Stimulated activated CD8-positive, alpha-beta memory T cell treated with anti-CD3 and anti-CD28 coated beads, Interleukin-4, amount 100 ng/mL, for 4 hours (primary cell): ENCODE measurements around the gene AGK.

ENCODE experiments used
- DNase-seq, 2 donors: peaks; one replicate each; pipeline ENCODE4 v3.0.0-alpha.2; 2020; ENCODE audit warnings: low read depth in 2 of 2, low spot score in 1 of 2

The AGK gene

DNA sequence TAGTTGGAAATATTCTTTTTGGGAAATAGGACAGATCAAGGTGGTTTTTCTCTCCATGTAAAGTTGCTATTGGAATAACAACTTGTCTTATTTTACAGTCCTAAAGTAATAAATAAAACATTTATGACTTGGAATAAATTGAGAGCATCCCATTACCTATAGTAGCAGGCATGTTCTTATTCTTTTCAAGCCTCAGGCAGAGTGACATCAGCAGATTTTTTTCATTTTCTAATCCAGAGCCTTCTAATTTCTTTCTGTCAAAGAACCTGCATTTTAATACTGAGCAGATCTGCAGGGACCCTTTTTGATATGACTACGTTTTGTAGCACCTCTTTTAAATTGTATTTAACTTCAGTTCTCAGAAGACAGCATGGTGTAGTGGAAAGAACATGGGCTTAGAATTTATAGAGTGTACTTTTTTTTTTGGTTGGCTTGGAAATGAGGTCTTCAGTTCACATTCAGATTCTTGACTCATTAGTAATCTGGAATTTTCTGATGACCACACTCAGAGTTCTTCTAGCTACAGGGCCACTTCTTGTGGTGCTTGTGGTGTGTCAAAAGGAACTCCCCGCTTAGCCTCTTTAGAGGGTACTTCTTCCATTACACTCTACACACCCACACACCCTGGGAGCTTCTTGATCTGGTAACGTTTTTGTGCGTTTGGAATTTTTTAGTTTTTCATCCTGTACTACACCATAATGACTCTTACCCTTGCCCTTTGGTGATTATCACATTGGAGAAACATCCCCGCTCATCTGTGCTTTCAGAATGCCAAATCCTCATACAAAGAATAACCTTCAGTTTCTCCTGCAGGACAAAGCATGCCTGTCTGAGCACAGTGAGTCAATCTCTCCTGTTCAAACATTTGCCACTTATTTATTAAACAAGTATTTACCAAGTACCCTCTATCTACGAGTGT, 34.6 kb downstream of the AGK start:
- DNase-seq: peak in 1 of 2 donors; percentile 12

DNA sequence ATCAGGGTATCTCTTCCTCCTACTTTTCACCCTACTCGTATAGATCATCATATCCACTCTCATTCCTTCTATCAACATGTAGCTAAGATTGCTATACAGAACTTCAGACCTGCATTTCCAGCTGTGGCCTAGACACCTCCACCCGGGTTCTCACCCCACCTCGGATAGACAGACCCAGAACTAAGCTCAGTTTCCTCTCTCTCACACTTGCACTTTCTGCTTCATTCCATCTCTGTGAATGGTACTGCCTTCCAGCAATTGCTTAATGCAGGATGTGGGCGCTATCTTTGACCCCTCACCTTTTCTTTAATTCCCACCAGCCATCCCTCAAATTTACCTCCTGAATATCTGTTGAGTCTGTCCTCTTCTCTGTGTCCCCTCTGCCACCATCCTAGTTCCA, 35.7 kb downstream of the AGK start:
- no peak for DNase-seq

DNA sequence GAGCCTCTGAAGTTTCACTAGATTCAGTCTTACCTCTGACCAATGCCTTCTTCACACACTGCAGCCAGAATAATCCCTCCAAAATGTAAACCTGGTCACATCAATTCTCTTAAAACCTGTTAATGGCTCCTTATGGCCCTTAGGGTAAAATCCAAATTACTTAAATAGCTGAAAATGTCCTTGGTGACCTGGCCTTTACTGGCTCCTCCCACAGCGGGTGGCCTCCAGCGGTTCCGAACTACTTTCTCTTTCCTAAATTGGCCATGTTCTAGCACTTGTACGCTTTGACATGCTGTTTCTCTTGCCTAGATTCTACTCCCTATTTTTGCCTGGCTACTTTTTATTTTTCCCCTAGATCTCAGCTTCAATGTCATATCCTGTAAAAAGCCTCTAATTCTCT, 36.1 kb downstream of the AGK start:
- DNase-seq: no peak

DNA sequence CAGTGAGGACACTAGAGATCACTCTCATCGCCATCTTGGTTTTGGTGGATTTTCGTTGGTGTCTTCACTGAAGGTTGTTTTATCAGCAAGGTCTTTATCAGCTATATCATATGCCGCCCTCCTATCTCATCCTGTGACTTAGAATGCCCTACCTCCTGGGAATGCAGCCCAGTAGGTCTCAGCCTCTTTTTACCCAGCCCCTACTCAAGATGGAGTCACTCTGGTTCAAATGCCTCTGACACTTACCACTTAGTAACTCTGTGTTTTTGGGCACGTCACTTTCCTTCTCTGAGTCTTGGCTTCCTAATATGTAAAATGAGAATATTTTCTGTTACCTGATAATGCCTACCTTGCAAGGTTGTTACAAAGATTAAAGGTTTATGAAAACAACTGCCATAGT, 37.7 kb downstream of the AGK start:
- DNase-seq: no peak

DNA sequence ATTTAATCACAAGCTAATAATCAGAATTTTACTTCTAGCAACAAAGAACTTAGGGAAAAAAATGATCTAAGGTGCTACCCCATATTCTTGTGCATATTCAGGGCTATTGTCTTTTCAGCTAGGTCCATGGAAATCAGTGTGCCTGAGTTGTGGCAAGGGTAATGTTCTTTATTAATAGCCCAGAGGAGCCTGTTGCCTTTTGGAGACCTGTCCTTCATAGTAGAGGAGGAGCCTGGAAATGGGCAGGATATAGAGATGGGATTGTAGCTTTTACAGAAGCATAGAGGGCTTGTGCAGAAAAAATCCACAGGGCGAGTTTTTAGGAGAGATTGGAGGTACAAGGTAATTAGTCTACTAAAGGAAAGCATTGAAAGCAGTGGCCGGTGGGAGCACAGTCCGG, 38.9 kb downstream of the AGK start:
- DNase-seq: no peak

DNA sequence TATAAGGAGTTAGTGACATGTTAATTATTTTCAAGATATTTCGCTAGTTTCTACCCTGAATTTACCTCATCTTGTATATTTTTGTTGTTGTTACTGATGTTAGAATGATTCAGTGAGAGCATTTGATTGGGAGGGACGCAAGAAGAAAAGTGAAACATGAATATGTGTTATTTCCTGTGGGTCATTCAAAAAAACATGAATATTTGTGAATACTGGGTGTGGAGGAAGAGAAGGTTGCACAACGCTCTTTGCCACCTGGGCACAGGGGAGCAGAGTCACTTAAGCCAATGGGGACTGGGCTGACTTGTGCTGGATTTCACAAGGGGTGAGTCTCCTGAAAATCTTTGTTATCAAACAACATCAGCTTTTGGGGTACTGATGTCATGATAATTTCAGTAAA, 39.5 kb downstream of the AGK start:
- no peak for DNase-seq

DNA sequence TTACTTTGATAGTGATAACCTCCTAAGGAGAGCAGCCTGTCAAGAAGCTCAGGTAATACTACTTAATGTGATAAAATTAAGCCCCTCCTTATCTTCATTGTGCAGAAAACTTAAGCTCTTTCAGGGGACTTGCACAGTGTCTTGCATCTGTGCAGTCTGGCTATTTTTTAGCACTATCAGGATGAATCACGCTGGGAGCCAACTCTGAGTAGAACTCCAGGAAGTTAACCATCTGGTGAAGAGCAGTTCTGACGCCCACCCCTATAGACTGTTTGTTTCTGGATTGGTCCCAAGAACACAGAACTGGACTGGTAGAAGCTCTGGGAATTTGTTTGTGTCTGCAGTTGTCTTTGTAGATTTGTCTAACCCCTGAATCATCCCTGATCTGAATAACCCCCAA, 41.9 kb downstream of the AGK start:
- no peak for DNase-seq

DNA sequence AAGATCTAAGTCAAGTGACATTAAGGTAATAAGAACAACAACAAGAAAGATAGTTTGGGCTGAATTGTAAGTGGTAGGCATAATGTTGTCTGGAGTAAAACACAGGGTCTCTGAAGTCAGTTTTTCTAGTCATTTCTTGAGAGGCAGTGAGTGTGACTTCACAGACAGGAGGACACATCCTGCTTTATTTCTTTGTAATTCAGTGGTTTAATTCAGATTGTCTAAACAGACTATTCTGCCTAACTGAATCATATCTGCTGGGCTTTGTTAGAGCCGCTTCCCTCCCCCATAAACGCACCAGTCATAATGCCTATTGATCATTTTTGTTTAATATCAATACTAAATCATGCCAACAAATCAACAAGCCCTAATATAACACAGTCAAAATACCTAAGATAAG, 46.8 kb downstream of the AGK start:
- DNase-seq: no peak

DNA sequence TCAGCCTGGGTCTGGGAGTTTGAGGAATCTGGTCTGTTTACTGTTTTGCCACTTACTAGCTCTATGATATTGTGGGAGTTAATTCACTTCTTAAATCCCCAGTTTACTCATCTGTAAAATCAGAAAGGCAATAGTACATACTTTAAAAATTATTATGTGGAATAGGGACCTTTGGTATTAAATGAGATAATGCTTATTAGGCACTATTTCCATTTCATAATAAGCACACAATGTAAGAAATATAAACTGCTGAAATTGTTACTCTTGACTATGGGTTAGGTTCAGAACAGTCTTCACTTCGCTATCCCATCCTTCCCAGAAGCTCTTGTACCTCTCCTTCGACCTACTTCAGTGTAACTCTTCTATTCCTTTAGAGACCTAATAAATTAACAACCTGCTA, 47.2 kb downstream of the AGK start:
- no peak for DNase-seq

DNA sequence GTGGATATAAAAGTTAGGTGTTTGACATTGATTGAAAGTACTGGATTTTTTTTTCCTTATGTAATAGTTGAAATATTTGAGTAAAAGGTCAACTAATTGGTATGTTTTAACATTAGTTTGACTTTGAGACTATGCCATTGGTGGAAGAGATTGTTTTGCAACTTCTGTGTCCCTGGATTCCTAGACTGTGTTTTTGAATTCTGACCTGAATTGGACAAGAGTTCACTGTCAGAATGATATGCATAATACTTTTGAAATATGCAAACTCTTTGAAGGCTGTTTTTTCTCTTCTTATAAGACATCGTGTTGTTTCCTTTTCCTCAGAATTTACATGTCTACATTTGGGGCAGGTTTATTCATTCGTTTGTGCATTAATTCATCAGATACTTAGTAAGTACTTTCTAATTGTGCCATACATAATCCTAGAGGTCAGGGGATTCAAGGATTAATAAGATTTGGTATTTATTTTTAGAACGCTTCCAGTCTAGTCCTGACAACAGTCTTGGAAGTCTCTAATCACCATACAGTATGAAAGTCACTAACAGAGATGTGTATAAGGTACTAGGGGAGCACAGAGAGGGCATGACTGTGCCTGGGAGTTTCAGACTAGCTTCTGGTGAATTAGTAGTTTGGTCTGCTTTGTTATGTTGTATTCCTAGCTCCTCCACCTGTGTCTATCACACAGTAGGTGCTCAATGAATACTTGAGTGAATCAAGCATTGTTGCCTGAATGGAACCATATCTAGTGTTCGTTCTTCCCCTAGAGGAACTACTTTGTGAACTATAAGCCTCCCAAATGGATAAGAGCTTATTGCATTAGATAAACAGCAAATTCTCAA, 49.2 kb downstream of the AGK start:
- DNase-seq: no peak

DNA sequence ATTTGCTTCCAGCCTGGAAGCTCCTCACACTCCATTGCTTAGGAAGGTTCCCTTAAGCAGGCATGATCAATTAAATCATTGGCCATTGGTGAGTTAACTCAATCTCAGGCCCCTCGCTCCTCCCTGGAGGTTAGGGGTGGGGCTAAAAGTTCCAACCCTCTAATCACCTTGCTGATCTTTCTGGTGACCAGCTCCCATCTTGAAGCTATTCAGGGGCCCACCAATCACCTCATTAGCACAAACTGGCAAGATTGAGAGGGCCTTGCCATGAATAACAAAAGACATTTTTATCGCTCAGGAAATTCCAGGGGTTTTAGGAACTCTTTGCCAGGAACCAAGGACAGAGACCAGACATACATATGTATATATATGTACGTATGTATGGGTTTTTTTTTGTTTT, 58.4 kb downstream of the AGK start:
- no peak for DNase-seq

DNA sequence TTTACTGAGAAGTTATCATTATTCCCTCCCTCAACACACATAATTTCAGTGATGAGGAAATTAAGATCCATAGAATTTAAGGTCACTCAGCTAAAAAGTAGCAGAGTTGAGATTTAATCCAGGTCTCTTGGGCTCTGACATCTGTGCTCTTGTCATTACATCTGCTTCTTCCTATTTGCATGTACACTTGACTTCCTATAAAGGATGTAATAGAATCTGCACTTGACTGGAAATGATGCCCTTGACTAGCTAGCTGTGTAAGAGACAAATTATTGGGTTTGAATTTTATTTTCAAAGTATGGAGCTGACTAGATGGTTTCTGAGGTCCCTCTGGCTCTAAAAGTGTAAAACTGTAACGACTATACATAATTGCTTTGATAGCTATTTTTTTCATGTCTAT, 59.5 kb downstream of the AGK start:
- DNase-seq: no peak

DNA sequence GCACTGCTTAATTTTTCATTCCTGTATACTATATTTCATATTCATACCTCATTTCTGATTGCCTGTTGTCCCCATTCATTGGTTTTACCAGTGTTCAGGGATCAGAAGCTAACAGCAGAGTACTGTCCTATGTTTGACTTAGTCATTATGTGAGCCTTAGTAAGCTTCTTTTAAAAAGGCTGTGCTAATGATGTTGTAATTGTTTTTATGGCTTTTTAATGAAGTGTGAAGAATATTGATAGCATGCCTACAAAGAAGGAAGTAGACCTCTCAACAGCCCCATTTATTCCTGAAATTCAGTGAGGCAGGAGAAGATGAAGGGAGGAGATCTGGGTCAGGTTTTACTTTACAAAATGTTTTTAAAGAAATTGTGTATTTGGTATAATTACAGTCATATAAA, 61.7 kb downstream of the AGK start:
- no peak for DNase-seq

DNA sequence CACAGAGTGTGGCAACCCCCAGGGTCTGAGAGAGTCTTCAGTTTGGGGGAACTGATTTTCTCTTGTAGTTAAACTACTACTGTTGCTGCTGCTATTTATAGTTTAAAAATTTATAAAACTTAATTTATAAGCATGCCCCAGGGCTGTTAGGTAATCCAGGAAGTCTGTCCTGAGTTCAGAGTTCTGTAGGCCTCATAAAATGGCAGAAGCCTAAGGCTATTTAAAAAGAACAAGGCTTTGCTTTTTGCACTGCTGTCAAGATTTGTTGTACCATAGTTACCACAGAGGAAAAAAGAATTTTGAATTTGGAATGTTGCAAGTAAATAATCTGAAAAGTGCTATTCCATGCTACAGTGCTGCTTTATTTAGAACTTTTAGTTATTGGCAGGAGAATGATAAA, 66.1 kb downstream of the AGK start:
- no peak for DNase-seq

DNA sequence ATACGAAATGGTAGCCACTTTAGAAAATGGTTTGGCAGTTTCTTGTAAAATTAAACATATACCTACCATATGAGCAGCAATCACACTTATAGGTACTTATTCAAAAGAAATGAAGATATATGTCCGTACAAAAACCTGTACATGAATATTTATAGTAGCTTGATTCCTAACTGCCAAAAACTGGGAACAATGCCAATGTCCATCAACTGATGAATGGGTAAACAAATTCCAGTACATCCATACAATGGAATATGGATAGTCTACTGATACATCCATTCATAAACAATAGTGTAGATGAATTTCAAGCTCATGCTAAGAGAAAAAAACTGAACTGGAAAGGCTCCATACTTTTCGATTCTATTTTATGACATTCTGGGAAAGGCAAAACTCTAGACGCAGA, 68.5 kb downstream of the AGK start:
- no peak for DNase-seq

DNA sequence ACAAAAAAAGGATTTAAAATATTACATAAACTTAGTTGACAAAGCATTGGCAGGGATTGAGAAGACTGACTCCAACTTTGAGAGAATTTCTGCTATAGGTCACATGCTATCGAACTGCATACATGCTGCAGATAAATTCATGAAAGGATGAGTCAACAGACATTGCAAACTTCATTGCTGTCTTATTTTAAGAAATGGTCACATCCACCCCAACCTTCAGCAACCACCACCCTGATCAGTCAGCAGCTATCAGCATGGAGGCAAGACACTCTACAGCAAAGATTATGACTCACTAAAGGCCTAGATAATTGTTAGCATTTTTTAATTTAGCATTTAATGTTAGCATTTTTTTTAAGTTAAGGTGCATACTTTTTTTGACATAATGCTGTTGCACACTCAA, 73.6 kb downstream of the AGK start:
- no peak for DNase-seq

DNA sequence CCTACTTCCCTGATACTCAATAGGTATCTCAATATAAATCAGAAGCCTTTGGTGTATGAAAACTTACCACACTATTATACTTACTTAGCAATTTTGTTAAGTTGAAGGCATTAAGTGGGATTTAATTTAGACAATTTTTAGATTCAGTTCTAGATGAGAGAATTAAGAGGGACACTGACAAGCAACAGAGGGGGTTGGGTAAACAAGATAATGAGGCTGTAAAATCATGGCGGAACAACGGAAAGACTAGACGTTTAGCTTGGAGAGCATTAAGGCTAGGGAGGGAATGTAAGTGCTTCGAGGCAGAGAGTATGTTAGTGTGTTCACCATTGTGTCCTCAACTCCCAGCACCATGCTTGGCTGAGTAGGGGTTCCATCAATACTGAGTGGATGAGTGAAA, 79.4 kb downstream of the AGK start:
- DNase-seq: no peak

DNA sequence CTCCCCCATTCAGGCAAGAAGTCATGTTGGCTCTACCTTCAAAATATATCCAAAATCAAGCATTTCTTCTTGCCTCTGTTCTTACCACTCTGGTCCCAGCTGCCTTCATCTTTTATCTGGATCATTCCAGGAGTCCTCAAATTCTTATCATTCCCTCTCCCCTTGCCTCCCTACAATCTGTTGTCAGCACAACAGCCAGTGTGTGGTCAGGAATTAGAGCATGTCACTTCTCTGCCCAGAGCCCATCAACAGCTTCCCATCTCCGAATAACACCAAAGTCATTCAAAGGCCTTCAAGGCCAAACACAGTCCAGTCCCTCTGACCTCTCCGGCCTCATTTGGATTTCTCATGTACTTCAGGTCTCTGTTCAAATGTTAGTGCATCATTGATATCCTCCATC, 80.3 kb downstream of the AGK start:
- no peak for DNase-seq

DNA sequence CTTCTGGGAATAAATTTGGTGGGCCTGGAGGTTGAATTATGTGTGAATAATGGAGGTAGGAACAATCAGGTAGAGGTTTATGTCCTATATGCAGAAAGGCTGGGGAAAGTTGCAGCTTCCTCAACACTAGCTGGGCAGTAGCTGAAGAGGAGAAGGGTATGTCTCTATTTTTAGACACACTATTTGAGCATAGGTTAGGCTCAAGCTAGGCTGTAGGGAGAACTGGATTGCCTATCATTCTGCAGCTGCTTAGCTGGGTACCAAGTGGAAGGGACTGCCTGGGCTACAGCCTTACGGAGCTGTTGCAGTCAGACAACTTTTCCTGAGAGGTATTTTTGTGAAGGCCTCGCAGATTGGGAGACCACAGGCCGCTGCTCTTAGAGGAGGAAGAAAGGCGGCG, 82.9 kb downstream of the AGK start:
- DNase-seq: no peak

DNA sequence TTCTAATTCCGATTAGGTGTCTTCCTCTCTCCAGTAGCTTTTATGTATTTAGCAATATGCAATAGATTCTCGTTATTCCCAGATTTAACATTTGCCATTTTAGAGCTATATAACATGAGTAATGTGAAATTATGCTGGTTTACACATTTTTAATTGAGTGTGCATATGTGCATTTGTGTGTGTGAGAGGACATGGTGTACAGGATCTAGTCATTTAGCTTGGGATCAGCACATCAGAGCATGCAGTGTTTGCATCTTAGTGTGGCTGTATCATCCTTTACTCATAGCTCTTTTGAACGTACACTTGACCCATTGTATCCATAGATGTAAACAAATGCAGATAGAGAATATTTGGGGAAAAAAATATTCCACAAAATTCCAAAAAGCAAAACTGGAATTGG, 84.8 kb downstream of the AGK start:
- DNase-seq: no peak

DNA sequence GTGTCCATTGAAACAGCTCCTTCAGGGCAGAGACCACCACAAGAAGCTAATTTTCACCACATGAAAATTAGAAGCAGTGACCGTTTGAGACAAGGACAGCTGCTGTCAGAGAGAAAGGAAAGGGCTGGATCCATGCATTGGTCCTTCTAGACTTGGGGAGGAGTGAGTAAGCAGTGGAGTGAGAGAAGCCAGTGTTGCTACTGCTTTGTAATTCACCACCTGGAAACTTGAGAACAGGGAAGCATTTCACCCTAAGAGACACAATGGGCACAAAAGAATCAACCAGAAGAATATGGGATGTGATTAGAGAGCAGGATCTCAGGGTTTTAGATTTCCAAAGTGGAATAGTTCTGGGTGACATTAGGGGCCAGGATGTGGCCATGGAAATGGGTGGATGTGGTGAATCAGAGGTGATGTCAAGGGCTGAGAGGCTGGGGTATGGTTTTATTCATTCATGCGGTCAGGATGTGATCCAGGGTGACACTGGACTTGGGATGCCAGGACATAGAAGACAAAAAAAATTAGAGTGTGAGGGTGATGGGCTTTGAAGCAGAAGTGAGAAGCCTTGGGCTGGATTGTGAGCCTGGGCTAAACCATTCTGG, 89.1 kb downstream of the AGK start:
- no peak for DNase-seq

DNA sequence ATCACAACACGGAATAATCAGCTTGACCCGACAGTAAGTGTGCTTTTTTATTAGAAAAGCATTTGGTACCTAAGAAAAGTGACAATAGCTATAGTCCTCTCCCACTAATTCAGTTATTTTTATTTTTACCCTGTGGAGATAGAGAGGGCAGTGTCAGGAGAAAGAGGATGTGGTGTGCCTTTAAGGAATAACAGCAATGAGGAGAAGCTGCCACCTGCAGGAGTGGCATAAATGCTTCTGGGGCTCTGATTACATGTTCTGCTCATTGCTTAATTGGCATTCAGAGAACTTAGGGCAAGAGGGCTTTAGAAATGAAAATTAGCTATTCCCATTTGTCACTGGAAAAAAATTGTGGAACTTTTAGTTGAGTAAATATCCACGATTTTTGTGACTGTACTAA, 90.7 kb downstream of the AGK start:
- DNase-seq: no peak
